Measurements from ENCODE around the gene GGT5.

GGT5 gene

GRCh38 chr22:24181996-24182899 lies 62.6 kb downstream of the GGT5 start:
- no peak for DNase-seq

- no peak for DNase-seq
These were observed 63.5 kb downstream of the GGT5 start, which contains the start of gene SUSD2 for GRCh38 chr22:24181088-24181995. SUSD2 (plus strand) TSS chr22:24181487; CDS start chr22:24181520, 33 bp downstream.

DNA sequence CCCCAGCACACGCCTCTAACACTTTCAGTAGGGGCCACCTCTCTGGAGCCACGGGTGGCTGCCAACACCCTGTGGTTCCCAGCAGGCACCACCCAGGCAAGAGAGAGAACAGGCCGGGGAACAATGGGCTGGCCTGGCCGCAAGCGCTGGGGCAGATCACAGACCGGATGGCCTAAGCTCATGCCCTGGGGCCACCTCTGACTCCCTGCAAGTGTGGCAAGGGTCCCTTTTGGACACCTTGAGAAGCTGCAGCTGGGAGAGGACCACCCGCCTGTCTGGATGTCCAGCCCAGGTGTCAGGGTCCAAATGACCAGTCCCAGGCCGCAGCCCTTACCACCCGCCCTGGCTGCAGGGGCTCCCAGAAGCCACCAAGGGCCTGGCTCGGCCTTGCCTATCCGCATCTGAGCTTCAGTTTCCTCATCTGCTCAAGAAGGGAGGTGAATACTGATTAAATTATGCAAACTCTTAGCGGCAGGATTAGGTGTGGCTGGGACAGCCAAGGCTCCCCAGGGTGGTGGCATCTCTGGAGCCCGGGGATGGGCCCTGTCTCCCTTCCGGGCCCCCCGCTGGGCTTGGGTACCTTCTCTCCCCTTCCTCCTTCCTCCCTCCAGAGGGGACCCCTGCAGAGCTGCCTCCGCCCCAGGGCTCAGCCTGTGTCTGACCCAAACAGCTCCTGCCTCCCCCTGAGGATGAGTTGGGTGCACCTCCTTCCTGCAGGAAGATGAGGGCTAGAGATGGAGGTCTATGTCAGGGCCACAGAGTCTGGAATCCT lies 64.4 kb downstream of the GGT5 start:
- DNase-seq, result no peak

DNA sequence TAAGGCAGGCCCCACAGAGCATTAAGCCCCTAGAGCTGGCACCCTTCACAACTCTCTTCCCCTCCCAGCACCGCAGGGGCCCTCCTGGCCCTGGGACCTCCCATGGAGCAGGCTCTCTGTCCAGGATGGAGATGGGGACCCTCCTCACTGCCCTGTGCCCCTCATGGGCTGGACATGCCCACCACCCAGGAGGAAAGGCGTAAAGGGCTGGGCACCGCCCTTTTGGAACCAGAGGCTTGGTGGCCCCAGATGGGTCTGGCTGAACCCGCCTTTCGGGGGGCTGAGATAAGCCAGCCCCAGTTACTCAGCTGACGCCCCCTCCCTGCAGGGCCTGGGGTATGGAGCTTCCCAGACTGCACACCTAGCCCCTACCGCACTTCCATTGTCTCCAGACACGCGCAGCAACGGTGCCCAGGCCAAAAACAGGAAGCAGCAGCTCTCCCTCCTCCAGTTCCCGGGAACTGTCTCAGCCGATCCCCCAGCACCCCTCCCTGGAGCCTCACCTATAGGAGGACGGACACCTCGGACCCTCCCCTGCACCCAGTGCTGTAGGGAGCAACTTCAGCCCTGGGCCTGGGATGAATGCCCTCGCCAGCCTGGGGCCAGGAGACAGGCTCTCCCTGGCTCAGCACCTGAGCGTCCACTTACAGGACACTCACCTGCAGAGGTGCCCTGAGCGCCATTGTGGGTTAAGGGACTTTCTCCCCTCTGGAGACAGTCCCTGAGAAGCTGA lies 65.2 kb downstream of the GGT5 start:
- no peak for DNase-seq

DNA sequence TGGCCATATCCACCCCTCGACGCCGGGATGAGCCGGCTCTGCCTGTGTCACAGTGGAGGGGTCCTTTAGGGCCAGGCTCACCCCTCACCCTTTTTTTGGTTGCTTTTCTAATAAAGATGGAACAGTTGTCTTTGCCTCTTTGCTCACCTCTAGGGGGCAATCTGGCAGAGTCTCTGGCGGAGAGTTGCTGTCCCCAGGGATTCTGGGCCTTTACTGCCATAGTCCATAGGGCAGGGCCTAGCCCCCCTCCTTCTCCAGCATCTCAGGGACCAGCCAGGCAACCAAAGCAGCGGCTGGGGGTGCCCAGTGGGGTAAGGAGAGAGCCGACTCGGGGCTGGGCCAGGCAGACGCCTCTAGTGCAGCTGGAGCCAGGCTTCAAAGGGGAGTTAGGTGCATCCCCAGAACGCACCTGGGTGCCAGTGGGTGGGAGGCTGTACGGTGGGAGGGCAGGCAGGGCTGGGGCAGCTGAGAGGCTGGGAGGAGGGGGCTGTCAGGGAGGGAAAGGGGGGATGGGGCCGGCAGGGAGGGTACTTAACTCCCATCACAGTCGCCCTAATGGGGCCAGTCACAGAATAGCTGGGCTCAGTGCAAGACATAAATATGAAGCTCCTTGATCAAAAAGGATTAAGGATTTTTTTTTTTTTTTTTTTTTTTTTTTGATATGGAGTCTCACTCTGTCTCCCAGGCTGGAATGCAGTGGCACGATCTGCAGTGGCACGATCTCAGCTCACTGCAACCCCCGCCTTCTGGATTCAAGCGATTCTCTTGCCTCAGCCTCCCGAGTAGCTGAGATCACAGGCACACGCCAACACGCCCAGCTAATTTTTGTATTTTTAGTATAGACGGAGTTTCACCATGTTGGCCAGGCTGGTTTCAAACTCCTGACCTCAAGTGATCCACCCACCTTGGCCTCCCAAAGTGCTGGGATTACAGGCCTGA lies 66.1 kb downstream of the GGT5 start:
- no peak for DNase-seq

- DNase-seq, result no peak
These were observed 66.9 kb downstream of the GGT5 start for GRCh38 chr22:24178021-24178431.

GRCh38 chr22:24177456-24177855 lies 67.4 kb downstream of the GGT5 start:
- no peak for DNase-seq

DNA sequence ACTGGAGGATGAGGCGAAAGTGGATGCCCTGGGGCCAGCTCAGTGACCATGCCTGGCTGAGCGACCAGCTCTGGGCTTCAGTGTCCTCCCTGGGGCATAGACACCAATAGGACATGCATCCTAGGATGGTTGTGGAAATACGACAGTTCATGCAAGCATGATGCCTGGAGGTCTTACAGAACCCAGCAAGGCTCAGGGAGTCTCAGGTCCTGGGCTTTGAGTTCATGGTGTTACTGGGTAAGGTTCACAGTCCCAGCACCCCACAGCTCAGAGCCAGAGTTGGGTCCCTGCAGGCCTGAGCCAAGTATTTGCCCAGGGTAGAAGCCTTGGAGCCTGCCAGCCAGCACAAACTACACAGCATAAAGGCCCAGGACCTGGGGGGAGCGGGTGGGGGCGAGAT lies 67.8 kb downstream of the GGT5 start:
- no peak for DNase-seq

DNA sequence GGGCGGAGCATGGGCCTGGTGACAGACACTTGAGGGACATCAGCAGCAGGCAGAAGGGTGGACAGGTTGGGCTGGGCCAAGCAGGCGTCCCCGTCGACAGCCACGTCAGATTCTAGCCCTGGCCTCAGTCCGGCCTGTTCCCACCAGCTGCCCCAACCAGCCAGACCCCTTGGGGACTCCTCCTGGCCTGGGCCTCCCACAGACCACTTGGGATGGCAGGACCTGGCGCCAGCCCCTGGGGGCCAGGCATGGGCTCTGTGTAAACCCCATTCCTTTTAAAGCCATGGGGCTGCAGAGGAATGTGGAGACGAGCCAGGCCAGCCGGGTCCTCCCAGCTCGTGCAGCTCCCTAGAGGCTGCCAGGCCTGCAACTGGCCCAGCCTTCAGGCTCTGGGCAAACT lies 68.3 kb downstream of the GGT5 start:
- no peak for DNase-seq

GRCh38 chr22:24176040-24176439 lies 68.8 kb downstream of the GGT5 start:
- no peak for DNase-seq

DNA sequence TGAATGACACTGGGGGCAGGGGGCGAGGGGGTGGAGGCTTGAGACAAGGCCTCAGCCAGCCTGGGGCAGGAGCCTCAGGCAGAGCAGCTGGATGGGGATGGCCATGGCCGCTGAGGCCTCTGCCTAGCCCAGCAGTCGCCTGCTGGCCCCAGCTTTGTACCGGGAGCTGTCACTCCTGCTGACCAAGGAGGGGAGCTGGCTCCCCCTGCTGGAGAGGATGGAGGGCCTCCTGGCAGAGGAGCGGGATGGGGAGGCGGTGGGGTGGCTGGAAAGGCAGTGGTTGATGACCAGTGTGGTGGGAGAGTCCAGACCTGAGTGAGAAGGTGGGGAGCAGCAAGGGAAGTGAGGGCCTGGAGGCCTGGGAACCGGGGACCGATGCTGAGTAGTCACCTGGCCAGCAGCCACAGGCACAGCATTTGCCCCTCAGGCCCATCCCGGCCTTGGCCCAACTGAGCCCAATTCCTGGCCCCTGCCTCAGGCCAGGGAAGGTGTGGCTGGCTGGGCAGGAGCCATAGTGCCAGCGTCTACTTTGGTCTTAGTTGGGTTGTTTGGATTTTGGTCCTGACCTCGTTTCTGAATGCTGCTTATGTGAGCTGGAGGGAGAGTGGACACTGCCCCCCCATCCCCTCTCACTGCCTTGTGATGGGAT lies 69.6 kb downstream of the GGT5 start:
- DNase-seq, result no peak

- no peak for DNase-seq
These were observed 73.1 kb downstream of the GGT5 start for GRCh38 chr22:24171822-24172221.

DNA sequence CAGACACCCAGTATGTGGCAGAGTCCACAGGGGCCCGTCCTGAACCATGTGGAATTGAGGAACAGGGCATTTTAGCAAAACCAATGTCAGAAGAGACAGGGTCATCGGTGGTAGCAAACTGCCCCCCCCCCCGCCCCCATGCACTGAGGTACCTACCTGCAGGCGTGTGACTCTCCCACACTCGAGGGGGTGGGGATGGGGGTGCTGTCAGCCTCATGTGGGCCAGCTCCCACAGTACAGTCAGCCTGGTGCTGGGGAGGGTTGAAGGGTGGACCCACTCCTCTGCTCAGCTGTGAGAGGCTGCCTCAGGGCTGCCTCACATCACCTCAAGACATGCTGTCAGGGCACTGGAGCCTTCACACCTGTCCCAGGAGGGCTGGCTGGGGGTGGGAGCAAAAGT lies 74.2 kb downstream of the GGT5 start:
- DNase-seq, result no peak

GRCh38 chr22:24170188-24170587 lies 74.7 kb downstream of the GGT5 start:
- DNase-seq, result no peak

All from NCI-H748 treated with DMSO at 0.1 percent for 48 hours (cell line).